OCI-LY7 (cell line): ENCODE measurements around the gene INTS14. TPM values are rescaled to one million over a fixed set of nuclear protein-coding genes. Genes with fewer than 3 reads are reported as not detected.

Experiments
- BruUV-seq: library from RNA; stranded (reverse); fragments of 400-500 nt; replicated peaks from 2 replicates; lab custom pipeline; 2021; lab: Mats Ljungman, UMichigan
- CTCF ChIA-PET: fragments of 300-600 bp; sonication (Branson Sonifier 250); formaldehyde crosslinking; loops from one replicate; lab custom pipeline; 2022; ENCODE audit warnings: antibody characterized with exemption; ENCODE audit not compliant: unreplicated experiment; lab: Charles Lee
- POLR2A ChIA-PET: fragments of 300-600 bp; sonication (Branson Sonifier 250); formaldehyde crosslinking; loops from one replicate; lab custom pipeline; 2022; ENCODE audit warnings: antibody characterized with exemption; lab: Charles Lee
- DNase-seq: peaks from one replicate; pipeline ENCODE4 v3.0.0-alpha.2; 2015; ENCODE audit warnings: low spot score
- H2AFZ ChIP-seq: fragments of 200-600 bp; sonication (generic), shearing (Covaris generic); 2 replicates; pipeline ENCODE4 v1.6.1; 2014; ENCODE audit warnings: mild to moderate bottlenecking, antibody characterized with exemption, low read length, moderate library complexity
- H3K27ac ChIP-seq: fragments of 200-600 bp; sonication (generic); 2 replicates; pipeline ENCODE4 v1.5.1; 2014; ENCODE audit warnings: mixed run types, low read depth, mild to moderate bottlenecking, moderate library complexity, low read length, inconsistent platforms; ENCODE audit not compliant: poor library complexity, severe bottlenecking
- H3K36me3 ChIP-seq: fragments of 200-600 bp; sonication (generic); 2 replicates; pipeline ENCODE4 v1.6.1; 2014; ENCODE audit warnings: mild to moderate bottlenecking, antibody characterized with exemption, low read length, moderate library complexity, mixed read lengths; ENCODE audit not compliant: insufficient read depth
- H3K4me1 ChIP-seq: fragments of 200-600 bp; sonication (generic); 2 replicates; pipeline ENCODE4 v1.5.1; 2014; ENCODE audit warnings: mild to moderate bottlenecking, low read length; ENCODE audit not compliant: insufficient read depth, poor library complexity, severe bottlenecking
- H3K4me2 ChIP-seq: fragments of 200-600 bp; sonication (generic); 2 replicates; pipeline ENCODE4 v1.6.1; 2014; ENCODE audit warnings: mild to moderate bottlenecking, low read length
- H3K4me3 ChIP-seq: fragments of 200-600 bp; sonication (generic); 2 replicates; pipeline ENCODE4 v1.5.1; 2014; ENCODE audit warnings: mild to moderate bottlenecking, low read depth, low read length; ENCODE audit not compliant: poor library complexity, severe bottlenecking
- H3K79me2 ChIP-seq: fragments of 200-600 bp; sonication (generic); 2 replicates; pipeline ENCODE4 v1.6.1; 2016; ENCODE audit warnings: low read depth, mild to moderate bottlenecking, low read length, moderate library complexity, mixed read lengths; ENCODE audit not compliant: insufficient read depth
- H3K9me2 ChIP-seq: fragments of 200-600 bp; sonication (generic); 2 replicates; pipeline ENCODE4 v1.6.1; 2016; ENCODE audit warnings: mild to moderate bottlenecking, low read length, mixed read lengths; ENCODE audit not compliant: insufficient read depth
- H3K9me3 ChIP-seq: fragments of 200-600 bp; sonication (generic); 2 replicates; pipeline ENCODE4 v1.6.1; 2014; ENCODE audit warnings: mild to moderate bottlenecking, mixed run types, low read length, mixed read lengths
- H4K20me1 ChIP-seq: fragments of 200-600 bp; sonication (generic); 2 replicates; pipeline ENCODE4 v1.6.1; 2014; ENCODE audit warnings: mild to moderate bottlenecking, antibody characterized with exemption, low read length, moderate library complexity, mixed read lengths; ENCODE audit not compliant: insufficient read depth
- CTCF ChIP-seq: fragments of 200-600 bp; sonication (generic); conservative IDR thresholded peaks from 2 replicates; pipeline ENCODE4 v1.5.1; 2014; ENCODE audit warnings: mild to moderate bottlenecking, antibody characterized with exemption, low read length, moderate library complexity, mixed read lengths
- EZH2phosphoT487 ChIP-seq: fragments of 200-600 bp; sonication (generic); IDR thresholded peaks from 2 replicates; pipeline ENCODE4 v1.6.1; 2018; ENCODE audit warnings: low read depth, borderline replicate concordance, mild to moderate bottlenecking, mixed run types, antibody characterized with exemption, low read length, moderate library complexity, mixed read lengths
- intact Hi-C: fragments of 100-400 bp; cut with micrococcal nuclease; formaldehyde crosslinking; loops from one replicate; pipeline ENCODE4 v1.10.0; 2022; ENCODE audit not compliant: unreplicated experiment
- total RNA-seq, 2 experiments: library from RNA; depleted of rRNA in 1 of 2; stranded (reverse); fragments of >200 nt in 1 of 2; shearing (Covaris generic) in 1 of 2; gene quantifications; 2 replicates each; pipeline ENCODE4 v1.2.3, GENCODE V29; 2014 to 2022

The INTS14 gene
- total RNA-seq, 2 experiments from 2014 or later = 45.8 to 46.7 TPM

- no peak overlapping the region for H2AFZ ChIP-seq
- intact Hi-C loops = no loop called here
- DNase-seq = no peak
- no peak overlapping the region for H3K4me2 ChIP-seq
- no peaks in the 10 kb centered on the region for H3K79me2 ChIP-seq
- H3K36me3 ChIP-seq = peaks cover 81% of the 10 kb centered on the region
- BruUV-seq = no TSS peak
- 0 out of 2 replicates have a peak, but pooled peaks cover 6% of the 10 kb centered on the region for H3K9me3 ChIP-seq
- no peak overlapping the region for H3K27ac ChIP-seq
- no peaks in the 10 kb centered on the region for H4K20me1 ChIP-seq
- no peak for TF ChIP-seq CTCF
- no peak for TF ChIP-seq EZH2phosphoT487
- no peak overlapping the region for H3K4me3 ChIP-seq
- POLR2A ChIA-PET = no interaction called here
- CTCF ChIA-PET = no interaction called here
- no peaks in the 10 kb centered on the region for H3K4me1 ChIP-seq
- no peaks in the 10 kb centered on the region for H3K9me2 ChIP-seq
Observed at GRCh38 chr15:65571971-65572370, 39.0 kb downstream of the INTS14 start.

- H3K9me3 ChIP-seq = 0 out of 2 replicates have a peak, but pooled peaks cover 16% of the 10 kb centered on the region
- intact Hi-C loops = no loop called here
Observed at GRCh38 chr15:65569728-65570127, 41.2 kb downstream of the INTS14 start.

More at GRCh38 chr15:65569728-65570127, 41.2 kb downstream of the INTS14 start:
- no peak overlapping the region for H2AFZ ChIP-seq
- CTCF ChIA-PET = no interaction called here
- no peaks in the 10 kb centered on the region for H3K79me2 ChIP-seq
- no peaks in the 10 kb centered on the region for H4K20me1 ChIP-seq
- H3K4me3 ChIP-seq = no peak overlapping the region
- H3K27ac ChIP-seq = no peak overlapping the region
- H3K4me2 ChIP-seq = no peak overlapping the region
- no TSS peak for BruUV-seq
- DNase-seq = no peak
- H3K36me3 ChIP-seq = peaks cover 86% of the 10 kb centered on the region
- POLR2A ChIA-PET = interaction anchor here (1.2 kb wide), 1 partner anchor 11 kb away, joined by 3 read pairs; no protein-coding TSS in a partner anchor
- H3K4me1 ChIP-seq = no peaks in the 10 kb centered on the region
- H3K9me2 ChIP-seq = no peaks in the 10 kb centered on the region
- TF ChIP-seq CTCF (no peak), EZH2phosphoT487 (no peak)
